HG03439 (cell line): ENCODE measurements around the gene SRXN1.
"Not testable (repeated sequence)": the region's sequence is repeated elsewhere in the genome, so short reads cannot be mapped to it uniquely, and the experiment has no call there.

Source experiments
- ATAC-seq: cut with Tn5 transposase; IDR thresholded peaks from one replicate; pipeline ENCODE4 v1.9.1; 2021; ENCODE audit warnings: mild to moderate bottlenecking, moderate library complexity; ENCODE audit not compliant: unreplicated experiment

SRXN1 gene

GRCh38 chr20:655726-656624 lies 3.0 kb upstream of the SRXN1 start:
- ATAC-seq: no peak

- ATAC-seq: no peak
These were observed 1.4 kb upstream of the SRXN1 start for GRCh38 chr20:654417-654750.

GRCh38 chr20:653590-654416 lies 803 bp upstream of the SRXN1 start:
- ATAC-seq: no peak

GRCh38 chr20:652615-653109 lies 338 bp downstream of the SRXN1 start:
- ATAC-seq: peak; percentile 4

- no peak for ATAC-seq
These were observed 1.0 kb downstream of the SRXN1 start for GRCh38 chr20:651713-652614.

GRCh38 chr20:650954-651353 lies 2.0 kb downstream of the SRXN1 start:
- ATAC-seq: no peak

GRCh38 chr20:650281-650680 lies 2.7 kb downstream of the SRXN1 start:
- no peak for ATAC-seq

GRCh38 chr20:647479-648019 lies 5.5 kb downstream of the SRXN1 start:
- ATAC-seq: no peak

- ATAC-seq: no peak
These were observed 6.1 kb downstream of the SRXN1 start for GRCh38 chr20:646868-647233.

GRCh38 chr20:646107-646867 lies 6.7 kb downstream of the SRXN1 start:
- ATAC-seq: no peak

GRCh38 chr20:645318-646106 lies 7.5 kb downstream of the SRXN1 start:
- ATAC-seq: peak; percentile 55

GRCh38 chr20:644692-645317 lies 8.2 kb downstream of the SRXN1 start:
- ATAC-seq: no peak

- no peak for ATAC-seq
These were observed 10.4 kb downstream of the SRXN1 start for GRCh38 chr20:642398-643174.

- ATAC-seq: not testable (repeated sequence)
These were observed 11.0 kb downstream of the SRXN1 start for GRCh38 chr20:642013-642397.

GRCh38 chr20:641516-641875 lies 11.5 kb downstream of the SRXN1 start:
- no peak for ATAC-seq

- ATAC-seq: no peak
These were observed 12.1 kb downstream of the SRXN1 start for GRCh38 chr20:640674-641515.

- ATAC-seq: no peak
These were observed 14.4 kb downstream of the SRXN1 start for GRCh38 chr20:638579-638978.
